VCaP (cell line): ENCODE results near the gene TYROBP.

ENCODE experiments used
- H3K27ac ChIP-seq: fragments of 450-650 bp; 2 replicates; pipeline ENCODE4 v1.5.1; 2017
- TF ChIP-seq, protein P1 (sequence below): fragments of 450-650 bp; conservative IDR thresholded peaks from 2 replicates; pipeline ENCODE4 v1.5.1; 2017; ENCODE audit warnings: mild to moderate bottlenecking, moderate library complexity

Gene TYROBP

DNA sequence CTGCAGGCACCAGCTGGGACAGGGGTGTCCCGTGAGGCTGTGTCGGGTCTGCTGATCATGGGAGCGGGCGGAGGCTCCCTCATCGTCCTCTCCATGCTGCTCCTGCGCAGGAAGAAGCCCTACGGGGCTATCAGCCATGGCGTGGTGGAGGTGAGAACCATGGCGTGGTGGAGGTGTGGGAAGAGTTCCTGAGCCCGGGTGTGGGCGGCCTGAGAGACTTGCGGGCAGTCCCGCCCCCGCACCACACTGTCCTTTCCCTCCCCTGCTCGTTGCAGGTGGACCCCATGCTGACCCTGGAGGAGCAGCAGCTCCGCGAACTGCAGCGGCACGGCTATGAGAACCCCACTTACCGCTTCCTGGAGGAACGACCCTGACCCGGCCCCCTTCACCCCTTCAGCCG, 29.0 kb downstream of the TYROBP start:
- TF ChIP-seq, protein P1, sequence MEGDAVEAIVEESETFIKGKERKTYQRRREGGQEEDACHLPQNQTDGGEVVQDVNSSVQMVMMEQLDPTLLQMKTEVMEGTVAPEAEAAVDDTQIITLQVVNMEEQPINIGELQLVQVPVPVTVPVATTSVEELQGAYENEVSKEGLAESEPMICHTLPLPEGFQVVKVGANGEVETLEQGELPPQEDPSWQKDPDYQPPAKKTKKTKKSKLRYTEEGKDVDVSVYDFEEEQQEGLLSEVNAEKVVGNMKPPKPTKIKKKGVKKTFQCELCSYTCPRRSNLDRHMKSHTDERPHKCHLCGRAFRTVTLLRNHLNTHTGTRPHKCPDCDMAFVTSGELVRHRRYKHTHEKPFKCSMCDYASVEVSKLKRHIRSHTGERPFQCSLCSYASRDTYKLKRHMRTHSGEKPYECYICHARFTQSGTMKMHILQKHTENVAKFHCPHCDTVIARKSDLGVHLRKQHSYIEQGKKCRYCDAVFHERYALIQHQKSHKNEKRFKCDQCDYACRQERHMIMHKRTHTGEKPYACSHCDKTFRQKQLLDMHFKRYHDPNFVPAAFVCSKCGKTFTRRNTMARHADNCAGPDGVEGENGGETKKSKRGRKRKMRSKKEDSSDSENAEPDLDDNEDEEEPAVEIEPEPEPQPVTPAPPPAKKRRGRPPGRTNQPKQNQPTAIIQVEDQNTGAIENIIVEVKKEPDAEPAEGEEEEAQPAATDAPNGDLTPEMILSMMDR, result no peak
- peak overlapping the region; percentile 14; the same call in 1 of the 2 replicates for H3K27ac ChIP-seq

DNA sequence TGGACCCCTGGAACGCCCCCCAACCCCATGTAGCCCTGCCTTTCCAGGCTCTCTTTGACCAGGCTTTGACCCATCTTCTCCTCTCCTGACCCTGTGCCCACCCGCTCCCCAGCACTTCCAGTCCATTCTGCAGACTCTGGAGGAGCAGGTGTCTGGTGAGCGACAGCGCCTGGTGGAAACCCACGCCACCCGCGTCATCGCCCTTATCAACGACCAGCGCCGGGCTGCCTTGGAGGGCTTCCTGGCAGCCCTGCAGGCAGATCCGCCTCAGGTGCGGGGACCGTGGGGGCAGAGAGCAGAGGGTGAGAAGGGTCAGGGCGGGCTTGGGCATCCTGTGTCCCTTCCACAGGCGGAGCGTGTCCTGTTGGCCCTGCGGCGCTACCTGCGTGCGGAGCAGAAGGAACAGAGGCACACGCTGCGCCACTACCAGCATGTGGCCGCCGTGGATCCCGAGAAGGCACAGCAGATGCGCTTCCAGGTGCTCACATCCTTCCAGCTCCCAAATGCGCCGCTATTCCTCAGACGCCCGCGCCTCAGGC, 33.6 kb downstream of the TYROBP start:
- no peak overlapping the region for H3K27ac ChIP-seq
- TF ChIP-seq, protein P1, result no peak

DNA sequence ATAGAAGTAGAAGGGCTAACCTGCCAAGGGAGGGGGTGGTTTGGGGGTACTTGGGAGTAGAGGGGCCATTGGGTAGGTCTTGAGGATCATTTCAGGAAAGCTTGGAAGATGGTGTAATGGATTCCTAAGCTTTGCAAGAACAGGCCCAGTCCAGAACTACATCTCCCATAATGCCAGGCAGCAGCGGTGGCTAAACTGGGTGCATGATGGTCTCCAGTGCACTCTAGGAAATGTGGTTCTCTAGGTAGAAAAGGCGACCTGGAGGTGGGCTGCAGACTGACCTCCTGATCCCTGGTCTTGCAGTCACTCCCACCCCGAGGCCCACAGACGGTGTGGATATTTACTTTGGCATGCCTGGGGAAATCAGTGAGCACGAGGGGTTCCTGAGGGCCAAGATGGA, 35.9 kb downstream of the TYROBP start:
- TF ChIP-seq, protein P1, result no peak
- no peak overlapping the region for H3K27ac ChIP-seq

DNA sequence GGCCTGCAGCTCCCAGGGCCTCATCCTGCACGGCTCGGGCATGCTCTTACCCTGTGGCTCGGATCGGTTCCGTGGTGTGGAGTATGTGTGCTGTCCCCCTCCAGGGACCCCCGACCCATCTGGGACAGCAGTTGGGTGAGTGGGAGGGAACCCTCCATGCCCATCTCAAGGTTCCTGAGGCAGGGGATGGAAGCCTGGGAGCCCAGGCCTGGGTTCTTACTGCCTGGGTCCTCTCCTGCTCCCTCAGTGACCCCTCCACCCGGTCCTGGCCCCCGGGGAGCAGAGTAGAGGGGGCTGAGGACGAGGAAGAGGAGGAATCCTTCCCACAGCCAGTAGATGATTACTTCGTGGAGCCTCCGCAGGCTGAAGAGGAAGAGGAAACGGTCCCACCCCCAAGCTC, 36.5 kb downstream of the TYROBP start:
- H3K27ac ChIP-seq, result no peak overlapping the region
- TF ChIP-seq, protein P1, result no peak

DNA sequence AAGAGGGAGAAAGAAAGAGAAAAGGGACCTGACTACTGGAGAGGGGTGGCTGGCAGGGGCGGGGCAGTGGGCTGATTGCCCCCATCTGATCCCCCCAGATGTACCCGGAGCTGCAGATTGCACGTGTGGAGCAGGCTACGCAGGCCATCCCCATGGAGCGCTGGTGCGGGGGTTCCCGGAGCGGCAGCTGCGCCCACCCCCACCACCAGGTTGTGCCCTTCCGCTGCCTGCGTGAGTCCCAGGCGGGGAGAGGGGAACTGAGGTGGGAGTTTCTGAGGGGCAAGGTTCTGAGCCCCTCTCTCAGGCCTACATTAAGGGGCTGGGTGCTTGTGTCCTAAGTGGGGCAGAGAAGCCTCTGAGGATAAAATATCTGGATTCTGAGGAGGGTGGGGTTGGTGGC, 37.3 kb downstream of the TYROBP start:
- H3K27ac ChIP-seq, result no peak overlapping the region
- TF ChIP-seq, protein P1, result no peak

DNA sequence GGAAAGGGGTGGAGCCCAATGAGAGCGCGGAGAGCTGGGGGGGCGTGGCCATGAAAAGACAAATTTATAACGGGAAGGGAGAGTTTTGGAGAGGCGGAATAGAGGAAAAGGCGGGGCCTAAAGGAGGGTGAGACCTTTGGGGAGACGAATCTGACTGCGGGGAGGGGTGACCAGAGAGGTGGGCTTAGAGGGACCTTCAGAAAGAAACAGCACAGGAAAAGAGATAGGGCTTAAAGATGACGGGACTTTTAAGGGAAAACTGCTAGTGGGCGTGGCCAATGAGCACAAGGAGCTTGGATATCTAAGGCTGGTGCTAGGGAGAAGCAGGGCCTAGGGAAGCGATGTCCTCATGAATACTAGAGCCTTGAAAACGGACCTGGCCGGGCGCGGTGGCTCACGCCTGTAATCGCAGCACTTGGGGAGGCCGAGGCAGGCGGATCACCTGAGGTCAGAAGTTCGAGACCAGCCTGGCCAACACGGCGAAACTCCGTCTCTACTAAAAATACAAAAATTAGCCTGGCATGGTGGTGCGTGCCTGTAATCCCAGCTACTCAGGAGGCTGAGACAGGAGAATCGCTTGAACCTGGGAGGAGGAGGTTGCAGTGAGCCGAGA, 37.9 kb downstream of the TYROBP start:
- peak overlapping the region; percentile 52 for H3K27ac ChIP-seq

DNA sequence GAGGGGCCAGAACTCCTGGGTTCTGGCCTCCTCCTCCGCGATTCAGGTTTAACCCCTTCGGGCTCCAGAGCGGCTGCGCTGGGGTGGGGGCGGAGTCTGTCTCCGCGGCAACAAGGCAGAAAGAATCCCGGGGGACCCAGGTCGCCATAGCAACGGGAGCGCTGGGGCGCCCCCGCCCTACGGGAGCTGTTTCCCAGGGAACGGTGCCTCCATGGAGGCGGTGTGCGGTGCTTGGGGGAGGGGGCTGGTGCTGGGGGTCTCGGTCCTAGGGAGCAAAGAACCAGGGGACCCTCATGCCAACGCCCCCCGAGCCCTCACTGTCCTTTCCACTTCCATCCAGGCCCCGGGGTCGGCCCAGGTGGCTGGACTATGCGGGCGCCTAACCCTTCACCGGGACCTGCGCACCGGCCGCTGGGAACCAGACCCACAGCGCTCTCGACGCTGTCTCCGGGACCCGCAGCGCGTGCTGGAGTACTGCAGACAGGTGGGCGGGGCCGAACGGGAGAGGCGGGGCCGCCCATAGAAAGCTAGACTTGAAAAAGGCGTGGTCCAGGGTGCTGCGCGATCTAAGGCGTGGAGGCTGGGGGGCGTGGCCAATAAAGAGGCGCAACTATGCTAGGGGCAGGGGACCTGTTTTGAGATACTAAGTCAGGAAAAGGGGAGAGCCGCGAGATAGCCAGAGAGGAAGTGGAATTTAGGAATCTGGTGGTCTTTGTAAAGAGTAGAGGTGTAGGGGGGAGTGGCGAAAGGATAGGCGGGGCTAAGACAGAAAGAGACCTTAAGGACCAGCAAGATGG, 38.6 kb downstream of the TYROBP start:
- peak overlapping the region; percentile 52 for H3K27ac ChIP-seq
- TF ChIP-seq, protein P1, result no peak

DNA sequence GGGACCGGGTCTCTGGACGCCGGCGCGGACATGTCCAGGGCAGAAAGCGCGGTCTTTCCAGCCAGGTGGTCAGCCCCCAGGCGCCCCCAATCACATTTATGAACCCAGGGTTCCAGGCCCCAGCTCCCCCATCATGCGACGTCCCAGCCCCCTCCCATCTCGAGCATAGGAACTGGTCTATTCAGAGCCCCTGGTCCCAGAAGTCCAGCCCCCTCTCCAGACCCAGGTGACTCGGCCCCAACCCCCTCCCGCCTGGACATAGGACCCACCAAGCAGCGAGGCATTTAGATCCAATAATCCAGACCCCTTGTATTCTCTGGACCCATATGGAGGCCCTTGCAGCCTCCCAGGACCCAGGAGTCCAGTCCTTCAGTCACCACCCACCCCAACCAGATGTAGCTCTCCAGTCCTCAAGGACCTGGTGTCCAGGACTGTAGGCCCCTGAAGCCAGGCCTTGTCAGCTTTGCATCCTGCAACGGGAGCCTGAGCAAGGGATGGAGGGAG, 39.2 kb downstream of the TYROBP start:
- TF ChIP-seq, protein P1, result no peak
- H3K27ac ChIP-seq, result peak overlapping the region; percentile 52
